IMR-90 (cell line): ENCODE measurements around the gene PGAP1.

Source experiments
- BHLHE40 ChIP-seq: fragments of 150-350 bp; IDR thresholded peaks from 2 replicates; pipeline ENCODE4 v1.6.1; 2016; ENCODE audit warnings: mild to moderate bottlenecking, low read depth, low read length
- CTCF ChIP-seq: conservative IDR thresholded peaks from 2 replicates; pipeline ENCODE4 v1.5.1; 2012; ENCODE audit warnings: mild to moderate bottlenecking, low read depth, low read length, improper control_type of control experiment
- MXI1 ChIP-seq: IDR thresholded peaks from 2 replicates; pipeline ENCODE4 v1.6.1; 2012; ENCODE audit warnings: low read depth, mild to moderate bottlenecking, low read length, moderate library complexity, borderline replicate concordance
- POLR2A ChIP-seq: IDR thresholded peaks from 2 replicates; pipeline ENCODE4 v1.6.1; 2012; ENCODE audit warnings: mild to moderate bottlenecking, low read depth, low read length
- RAD21 ChIP-seq: IDR thresholded peaks from 2 replicates; pipeline ENCODE4 v1.6.1; 2012; ENCODE audit warnings: low read length, improper control_type of control experiment
- RFX5 ChIP-seq: IDR thresholded peaks from 2 replicates; pipeline ENCODE4 v1.8.0; 2012; ENCODE audit warnings: low read depth, mild to moderate bottlenecking, low read length, moderate library complexity

GRCh38 chr2:196954001-196954400 is 27.5 kb upstream of the PGAP1 start:
- TF ChIP-seq CTCF (no peak), MXI1 (no peak), POLR2A (no peak), RFX5 (no peak), BHLHE40 (no peak), RAD21 (no peak)
